GM12875 (cell line): ENCODE results near the gene TBRG4.
A peak's percentile ranks its signal among the peaks of the same experiment; 100 is the strongest.

ENCODE experiments used
- H3K4me3 ChIP-seq: one replicate; pipeline ENCODE4 v1.5.1; 2011; ENCODE audit warnings: low read depth, low read length, control low read depth
- CTCF ChIP-seq: IDR thresholded peaks from 2 replicates; pipeline ENCODE4 v1.5.1; 2011; ENCODE audit warnings: low read depth, mild to moderate bottlenecking, control low read depth, inconsistent platforms, low read length, moderate library complexity, borderline replicate concordance; ENCODE audit not compliant: insufficient read depth

Gene TBRG4

DNA sequence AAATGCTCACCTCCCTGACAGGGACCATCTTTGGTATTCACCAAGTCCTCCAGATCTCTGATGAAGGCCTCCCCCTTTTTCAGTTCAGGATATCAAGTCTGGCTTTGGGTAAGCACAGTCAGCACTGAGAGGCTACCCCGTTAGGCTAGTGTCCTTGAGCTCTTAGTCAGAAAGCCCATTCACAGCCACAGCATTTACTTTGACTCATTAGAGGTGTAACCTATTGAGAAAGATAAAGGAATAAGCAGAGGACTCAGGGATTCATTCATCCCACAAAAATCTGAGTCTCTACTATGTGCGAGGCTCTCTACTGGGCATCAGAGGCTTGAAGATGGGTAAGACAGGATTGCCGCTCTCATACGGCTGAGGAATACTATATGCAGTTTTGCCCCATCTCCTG is 32.1 kb upstream of the TBRG4 start:
- H3K4me3 ChIP-seq, result no peak overlapping the region
- no peak for TF ChIP-seq CTCF

DNA sequence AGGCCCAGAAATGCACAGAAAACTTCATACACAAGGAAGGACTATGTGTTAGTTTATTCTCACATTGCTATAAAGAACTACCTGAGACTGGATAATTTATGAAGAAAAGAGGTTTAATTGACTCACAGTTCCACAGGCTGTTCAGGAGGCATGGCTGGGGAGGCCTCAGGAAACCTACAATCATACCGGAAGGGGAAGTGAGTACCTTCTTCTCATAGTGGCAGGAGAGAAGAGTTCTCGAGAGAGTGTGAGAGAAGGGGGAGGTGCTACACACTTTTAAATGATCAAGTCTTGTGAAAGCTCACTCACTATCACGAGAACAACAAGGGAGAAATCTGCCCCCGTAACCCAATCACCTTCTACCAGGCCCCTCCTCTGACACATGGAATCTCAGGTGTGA is 29.3 kb upstream of the TBRG4 start:
- no peak for TF ChIP-seq CTCF
- no peak overlapping the region for H3K4me3 ChIP-seq

GRCh38 chr7:45138433-45139267 is 27.2 kb upstream of the TBRG4 start:
- no peak for TF ChIP-seq CTCF
- no peak overlapping the region for H3K4me3 ChIP-seq

DNA sequence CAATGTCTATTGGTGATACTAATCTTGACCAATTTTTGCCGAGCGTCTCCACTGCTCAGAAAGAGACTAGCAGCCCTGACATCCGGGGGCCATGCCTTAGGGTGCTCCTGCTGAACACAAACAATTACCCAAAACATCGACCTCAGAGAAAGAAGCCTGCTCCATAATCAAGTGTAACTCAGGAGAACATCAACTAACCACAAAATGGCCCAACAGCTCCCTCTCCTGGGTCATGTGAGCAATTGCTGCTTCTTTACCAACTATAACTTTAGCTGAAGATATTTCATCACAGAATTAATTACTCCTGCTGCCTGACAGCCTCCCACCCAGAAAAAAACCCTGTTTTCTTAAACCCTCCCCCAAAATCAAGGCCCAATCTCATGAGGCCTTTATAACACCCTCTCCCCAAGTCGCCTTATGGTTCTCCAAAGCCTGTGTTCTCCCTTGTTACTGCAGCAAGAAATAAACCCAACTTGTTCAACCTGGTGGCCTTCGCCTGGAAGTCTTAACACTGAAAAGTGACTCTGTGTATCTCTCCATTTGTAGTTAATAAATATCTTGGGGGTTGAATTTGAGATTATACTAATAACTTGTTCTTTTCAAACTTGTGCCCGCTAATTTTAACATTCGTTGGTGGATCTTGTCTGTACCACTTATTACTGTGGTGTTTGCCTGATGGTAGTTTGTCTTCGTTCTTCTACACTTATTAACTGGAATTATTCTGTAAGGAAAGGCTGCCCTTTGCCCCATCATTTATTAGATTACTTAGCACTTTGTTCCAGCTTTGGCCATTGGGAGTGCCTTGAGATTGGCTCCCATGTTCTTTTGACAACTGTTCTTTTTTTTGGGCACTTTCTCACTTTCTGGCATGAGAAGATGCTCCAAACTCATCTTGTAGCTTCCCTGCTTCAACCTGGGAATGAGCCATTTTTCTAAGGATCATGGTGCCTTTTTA is 24.9 kb upstream of the TBRG4 start:
- H3K4me3 ChIP-seq, result no peak overlapping the region
- peak; percentile 81 for TF ChIP-seq CTCF

DNA sequence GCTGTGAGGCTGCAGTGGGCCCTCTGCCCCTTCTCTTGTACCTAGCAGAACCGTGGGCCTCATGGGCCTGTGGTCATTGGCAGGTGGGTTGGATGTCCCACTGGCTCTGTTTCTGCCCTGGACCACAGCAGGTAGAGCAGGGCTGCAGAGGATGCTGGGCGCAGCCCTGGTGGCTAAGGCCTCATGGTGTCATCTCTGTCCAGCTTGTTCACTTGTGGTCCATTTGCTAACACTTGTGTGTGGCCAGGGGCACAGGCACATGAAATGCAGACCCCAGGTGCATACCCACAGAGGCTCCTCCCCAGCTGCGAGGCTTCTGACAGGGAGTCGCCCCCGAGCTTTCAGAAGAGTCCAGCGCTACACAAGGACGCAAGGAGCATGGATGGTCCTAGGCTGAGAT is 22.4 kb upstream of the TBRG4 start:
- H3K4me3 ChIP-seq, result no peak overlapping the region
- no peak for TF ChIP-seq CTCF

DNA sequence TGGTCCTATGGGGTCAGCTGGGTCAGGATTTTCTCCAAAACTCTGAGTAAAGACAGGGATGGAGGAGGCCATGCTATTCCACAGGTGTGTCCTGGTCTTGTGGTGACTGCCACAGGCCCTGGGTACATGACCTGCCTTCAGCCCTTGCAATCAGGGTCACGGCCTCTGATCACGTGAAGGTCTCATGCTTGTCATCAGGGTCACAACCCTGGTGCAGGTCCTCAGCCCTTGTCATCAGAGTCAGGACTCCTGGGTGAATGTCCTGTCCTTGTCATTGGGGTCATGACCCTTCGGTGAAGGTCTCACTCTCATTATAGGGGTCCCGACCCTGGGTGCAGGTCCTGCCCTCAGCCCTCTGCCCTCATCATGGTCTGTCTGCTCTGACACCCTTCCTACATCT is 21.9 kb upstream of the TBRG4 start:
- H3K4me3 ChIP-seq, result no peak overlapping the region
- TF ChIP-seq CTCF, result no peak

- no peak for TF ChIP-seq CTCF
- H3K4me3 ChIP-seq, result no peak overlapping the region
Observed at GRCh38 chr7:45132708-45133320, 21.3 kb upstream of the TBRG4 start.
